Suprapubic skin (tissue), 4 donors: Measurements from ENCODE around the gene COX18.

Experiments used
- CTCF ChIP-seq, 2 donors: fragments of 200-600 bp in 1 of 2; fragments of 450-650 bp in 1 of 2; sonication (generic) in 1 of 2; IDR thresholded peaks; one replicate each; pipeline ENCODE4 v1.5.1; 2016 to 2019; ENCODE audit warnings: antibody characterized with exemption in 2 of 2, mild to moderate bottlenecking in 1 of 2, moderate library complexity in 1 of 2
- EP300 ChIP-seq: sonication (generic); formaldehyde crosslinking; IDR thresholded peaks from one replicate; pipeline ENCODE4 v1.6.1; 2017; ENCODE audit warnings: antibody characterized with exemption
- POLR2AphosphoS5 ChIP-seq, 3 donors: sonication (generic); formaldehyde crosslinking; IDR thresholded peaks; one replicate each; pipeline ENCODE4 v1.6.1; 2017; ENCODE audit warnings: antibody characterized with exemption in 3 of 3

GRCh38 chr4:73099143-73099542 is 29.6 kb upstream of the COX18 start:
- TF ChIP-seq CTCF (IDR thresholded peaks at IDR 0.05) (no peak), EP300 (no peak), POLR2AphosphoS5 (IDR thresholded peaks at IDR 0.05) (no peak)
